Activated T-cell treated with anti-CD3 and anti-CD28 coated beads for 1 hour (primary cell): ENCODE results near the gene ASCL5.

Experiments
- DNase-seq: peaks from one replicate; pipeline ENCODE4 v3.0.0-alpha.2; 2020; ENCODE audit warnings: low read depth

ASCL5 gene

GRCh38 chr1:201085902-201086735, 40.9 kb downstream of the ASCL5 start:
- DNase-seq, result peak; percentile 16

GRCh38 chr1:201084295-201084694, 42.7 kb downstream of the ASCL5 start:
- no peak for DNase-seq

- DNase-seq, result no peak
Observed at GRCh38 chr1:201083741-201084140, 43.2 kb downstream of the ASCL5 start.

GRCh38 chr1:201080135-201080534, 46.8 kb downstream of the ASCL5 start:
- no peak for DNase-seq

GRCh38 chr1:201077736-201078135, 49.2 kb downstream of the ASCL5 start:
- DNase-seq, result no peak

- DNase-seq, result no peak
Observed at GRCh38 chr1:201077116-201077515, 49.9 kb downstream of the ASCL5 start.

GRCh38 chr1:201076092-201076491, 50.9 kb downstream of the ASCL5 start:
- no peak for DNase-seq

GRCh38 chr1:201074018-201074417, 53.0 kb downstream of the ASCL5 start:
- DNase-seq, result no peak

GRCh38 chr1:201072922-201073321, 54.1 kb downstream of the ASCL5 start:
- no peak for DNase-seq

- no peak for DNase-seq
Observed at GRCh38 chr1:201072149-201072548, 54.8 kb downstream of the ASCL5 start.

- DNase-seq, result no peak
Observed at GRCh38 chr1:201069636-201070035, 57.3 kb downstream of the ASCL5 start.

- DNase-seq, result no peak
Observed at GRCh38 chr1:201068976-201069375, 58.0 kb downstream of the ASCL5 start.

GRCh38 chr1:201066986-201067385, 60.0 kb downstream of the ASCL5 start:
- no peak for DNase-seq

GRCh38 chr1:201065686-201066085, 61.3 kb downstream of the ASCL5 start:
- DNase-seq, result no peak

GRCh38 chr1:201064806-201065205, 62.2 kb downstream of the ASCL5 start:
- no peak for DNase-seq
